HG03469 (cell line): ENCODE results near the gene ID2.

Source experiments
- ATAC-seq: cut with Tn5 transposase; IDR thresholded peaks from one replicate; pipeline ENCODE4 v1.9.1; 2021; ENCODE audit warnings: mild to moderate bottlenecking, moderate library complexity, moderate number of reproducible peaks; ENCODE audit not compliant: unreplicated experiment

The ID2 gene, protein sequence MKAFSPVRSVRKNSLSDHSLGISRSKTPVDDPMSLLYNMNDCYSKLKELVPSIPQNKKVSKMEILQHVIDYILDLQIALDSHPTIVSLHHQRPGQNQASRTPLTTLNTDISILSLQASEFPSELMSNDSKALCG

DNA sequence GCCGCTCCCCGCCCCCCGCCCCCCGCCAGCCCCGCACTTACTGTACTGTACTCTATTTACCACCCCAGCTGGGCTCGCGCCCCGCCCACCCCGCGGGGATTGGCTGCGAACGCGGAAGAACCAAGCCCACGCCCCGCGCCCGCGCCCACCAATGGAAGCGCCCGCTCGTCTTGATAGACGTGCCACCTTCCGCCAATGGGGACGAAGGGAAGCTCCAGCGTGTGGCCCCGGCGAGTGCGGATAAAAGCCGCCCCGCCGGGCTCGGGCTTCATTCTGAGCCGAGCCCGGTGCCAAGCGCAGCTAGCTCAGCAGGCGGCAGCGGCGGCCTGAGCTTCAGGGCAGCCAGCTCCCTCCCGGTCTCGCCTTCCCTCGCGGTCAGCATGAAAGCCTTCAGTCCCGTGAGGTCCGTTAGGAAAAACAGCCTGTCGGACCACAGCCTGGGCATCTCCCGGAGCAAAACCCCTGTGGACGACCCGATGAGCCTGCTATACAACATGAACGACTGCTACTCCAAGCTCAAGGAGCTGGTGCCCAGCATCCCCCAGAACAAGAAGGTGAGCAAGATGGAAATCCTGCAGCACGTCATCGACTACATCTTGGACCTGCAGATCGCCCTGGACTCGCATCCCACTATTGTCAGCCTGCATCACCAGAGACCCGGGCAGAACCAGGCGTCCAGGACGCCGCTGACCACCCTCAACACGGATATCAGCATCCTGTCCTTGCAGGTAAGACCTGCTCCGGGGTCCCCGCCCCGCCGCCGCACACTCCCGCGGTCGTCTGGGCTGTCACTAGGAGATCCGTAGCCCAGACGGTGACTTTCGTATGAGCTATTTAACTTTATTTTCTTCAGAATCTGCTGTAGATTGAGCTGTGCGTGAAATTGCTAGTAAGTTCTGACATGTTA, at the start of gene ID2:
Gene ID2, plus strand, starts transcription at position 271 of the 907 bp plus-strand sequence. Its CDS starts 110 bp downstream, at position 381.
- peak; percentile 51 for ATAC-seq

DNA sequence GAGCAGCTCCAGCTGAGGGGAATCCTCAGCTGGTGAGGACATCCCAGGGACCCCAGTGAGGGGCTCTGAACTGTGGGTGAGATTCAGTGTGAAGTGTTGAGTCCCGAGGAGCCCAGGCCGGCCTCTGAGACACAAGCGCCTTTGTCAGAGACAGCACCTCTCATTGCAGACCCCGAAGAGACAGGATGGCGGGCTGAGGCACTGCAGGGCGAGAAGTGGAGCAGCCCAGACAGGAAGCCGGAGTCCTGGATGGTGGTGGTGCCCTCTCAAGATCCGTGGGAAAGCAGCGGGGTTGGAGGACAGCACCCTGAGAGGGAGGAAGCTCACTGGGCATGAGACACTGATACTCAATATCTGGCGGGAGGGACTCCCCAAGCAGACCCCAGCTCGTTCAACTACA, 49.1 kb upstream of the ID2 start:
- ATAC-seq: no peak

GRCh38 chr2:8633186-8633734, 48.6 kb upstream of the ID2 start:
- no peak for ATAC-seq

- ATAC-seq: no peak
These were observed 48.0 kb upstream of the ID2 start for GRCh38 chr2:8633735-8634313.

- ATAC-seq: no peak
These were observed 47.2 kb upstream of the ID2 start for GRCh38 chr2:8634466-8635172.

DNA sequence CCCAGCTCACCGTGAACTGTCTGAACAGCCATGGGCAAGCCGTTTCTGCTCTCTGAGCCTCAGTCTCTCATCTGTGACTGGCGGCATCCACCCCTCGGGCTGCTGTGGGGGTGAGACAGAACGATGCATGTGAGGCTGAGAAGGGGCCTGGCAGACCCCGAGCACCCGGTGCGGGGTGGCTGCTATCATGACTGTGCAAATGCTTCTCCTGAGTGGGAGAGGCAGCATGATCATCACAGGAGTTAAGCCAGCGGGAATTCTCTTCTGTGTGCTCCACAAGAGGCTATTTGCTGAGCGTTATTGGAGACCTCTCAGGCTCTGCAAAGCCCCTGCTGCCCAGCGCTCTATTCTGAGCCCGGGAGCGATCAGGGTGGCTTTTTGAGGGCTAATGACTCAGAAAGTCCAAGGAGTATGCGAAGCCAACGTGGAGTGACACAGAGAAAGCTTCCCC, 45.8 kb upstream of the ID2 start:
- ATAC-seq: no peak

DNA sequence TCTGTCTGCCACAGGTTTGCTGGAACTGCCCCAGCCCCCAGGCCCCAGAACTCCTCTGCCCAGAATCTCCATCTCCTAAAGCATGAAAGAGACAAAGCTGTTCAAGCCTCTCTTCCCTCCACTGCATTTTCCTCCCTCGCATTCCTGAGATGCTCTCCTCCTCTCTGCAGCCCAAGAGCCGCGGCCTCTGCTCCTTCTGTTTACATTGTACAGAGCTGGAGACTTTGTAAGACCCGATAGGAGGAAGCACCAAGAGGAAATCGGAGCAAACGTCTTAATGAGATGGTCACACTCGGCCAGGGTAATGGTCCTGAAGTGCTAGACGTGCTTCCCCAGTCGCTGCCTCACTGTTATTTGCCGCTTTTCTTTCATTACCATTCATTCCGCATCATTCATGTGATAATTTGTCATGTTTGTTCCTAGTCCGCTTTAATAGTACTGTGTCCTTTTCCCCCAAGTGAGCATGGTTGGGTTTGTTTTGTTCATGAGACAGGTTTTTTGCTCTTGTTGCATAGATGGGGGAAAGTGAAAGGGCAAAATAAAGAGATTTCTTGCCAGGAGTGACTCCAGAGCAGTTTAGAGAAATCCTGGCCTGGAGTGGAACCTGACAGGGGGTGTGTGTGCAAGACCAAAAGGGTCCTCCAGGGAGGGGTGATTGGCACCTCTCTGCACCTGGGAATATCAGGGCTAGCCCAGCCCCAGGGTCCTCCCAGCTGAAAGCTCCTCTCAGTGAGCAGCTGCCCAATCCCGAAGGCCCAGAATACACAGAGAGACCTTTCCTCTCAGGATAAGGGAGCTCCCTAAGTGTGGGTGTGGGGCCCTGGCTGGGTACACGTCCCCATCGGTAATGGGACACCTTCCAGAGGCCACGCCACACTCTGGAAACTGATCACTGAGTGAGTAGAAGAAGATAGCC, 44.9 kb upstream of the ID2 start:
- ATAC-seq: no peak

GRCh38 chr2:8638327-8638726, 43.5 kb upstream of the ID2 start:
- no peak for ATAC-seq

DNA sequence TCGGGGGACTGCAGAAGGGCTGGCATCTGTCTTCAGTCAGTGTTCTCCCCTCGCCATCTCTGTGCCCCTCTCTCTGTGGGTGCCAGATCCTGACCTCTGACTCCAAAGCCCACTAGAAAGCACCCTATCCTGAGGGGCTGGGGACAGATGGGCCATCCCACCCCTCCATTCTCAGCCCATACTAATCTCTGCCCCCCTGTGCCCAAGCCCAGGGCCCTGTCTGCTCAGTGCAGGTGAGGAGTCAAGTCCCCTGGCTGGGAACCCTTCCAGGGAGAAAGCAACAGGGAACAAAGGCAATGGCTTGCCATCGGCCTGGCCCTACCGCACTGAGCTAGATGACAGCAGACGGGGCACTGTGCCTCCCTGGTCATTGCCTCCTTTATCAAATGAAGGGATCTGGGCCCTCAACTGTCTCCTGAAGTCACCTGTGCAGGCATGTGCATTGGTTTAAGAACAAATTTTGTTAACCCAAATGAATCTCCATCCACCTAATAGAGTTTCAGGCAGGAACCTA, 42.7 kb upstream of the ID2 start:
- no peak for ATAC-seq

- ATAC-seq: no peak
These were observed 41.4 kb upstream of the ID2 start for GRCh38 chr2:8640498-8640897.

DNA sequence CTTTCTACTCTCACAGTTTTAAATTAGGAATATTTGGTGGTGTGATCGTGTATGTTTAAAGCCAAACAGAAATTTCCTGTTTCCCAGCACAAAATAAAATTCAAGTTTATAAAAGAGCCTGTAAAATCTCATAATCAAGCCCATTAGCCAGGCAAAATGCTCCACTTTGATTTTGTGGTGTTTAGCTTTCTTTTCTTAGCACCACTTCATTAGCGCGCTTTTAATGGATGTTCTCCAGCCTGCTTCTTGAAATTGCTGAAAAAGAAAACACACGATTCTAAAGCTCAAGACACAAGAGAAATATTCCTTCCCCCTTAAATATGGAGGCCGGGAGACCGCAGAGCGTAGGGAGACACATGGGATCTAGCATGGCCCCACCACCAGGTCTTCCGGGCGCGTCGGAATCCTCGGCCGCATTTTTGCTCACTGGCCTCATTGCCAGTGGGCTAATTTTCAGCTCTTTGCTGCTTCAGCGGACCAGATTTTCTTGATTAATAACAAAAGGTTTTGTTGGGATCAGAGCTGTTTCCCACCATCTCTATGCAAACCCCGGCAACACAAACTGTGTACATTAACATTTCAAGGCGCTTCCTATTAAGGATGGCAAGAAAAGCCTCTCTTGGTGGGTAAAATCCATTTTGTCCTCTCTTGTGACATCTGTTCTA, 40.4 kb upstream of the ID2 start:
- ATAC-seq: no peak

- ATAC-seq: no peak
These were observed 39.3 kb upstream of the ID2 start for GRCh38 chr2:8642366-8643068.

DNA sequence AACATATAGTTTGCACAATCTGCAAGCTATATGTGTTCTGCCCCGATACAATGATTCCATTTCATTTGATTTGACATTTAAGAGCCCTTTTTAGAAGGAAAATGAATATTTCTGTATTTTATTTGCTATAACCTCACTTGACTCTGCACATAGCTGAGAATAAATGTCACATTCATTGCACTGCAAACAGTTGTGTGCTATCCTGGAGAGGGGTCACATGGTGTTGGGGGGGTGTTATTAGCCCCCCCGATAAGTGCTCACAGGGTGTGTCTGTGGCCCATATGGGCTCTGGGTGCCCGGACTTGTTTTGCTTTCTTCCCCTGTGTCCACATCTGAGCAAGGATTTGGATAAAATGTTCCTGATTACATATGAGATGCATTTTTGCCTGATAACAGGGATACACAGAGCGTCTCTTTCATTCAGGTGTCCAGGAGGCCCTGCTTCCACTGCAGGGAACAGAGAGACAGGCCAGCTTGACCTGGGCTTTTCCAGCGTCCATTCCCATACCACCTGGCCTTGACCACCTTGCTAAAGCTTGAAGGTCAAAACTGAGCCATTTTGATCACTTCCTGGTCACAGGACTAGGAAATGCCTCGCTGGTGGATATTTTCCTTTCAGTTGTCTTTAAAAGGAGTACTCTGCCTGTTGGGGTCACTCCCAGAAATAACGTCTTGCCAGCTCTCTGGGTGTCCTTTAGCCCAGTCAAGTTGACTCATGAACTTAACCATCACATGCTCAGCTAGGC, 38.4 kb upstream of the ID2 start:
- no peak for ATAC-seq

GRCh38 chr2:8643996-8644356, 37.9 kb upstream of the ID2 start:
- ATAC-seq: no peak

GRCh38 chr2:8644605-8645175, 37.2 kb upstream of the ID2 start:
- ATAC-seq: no peak

DNA sequence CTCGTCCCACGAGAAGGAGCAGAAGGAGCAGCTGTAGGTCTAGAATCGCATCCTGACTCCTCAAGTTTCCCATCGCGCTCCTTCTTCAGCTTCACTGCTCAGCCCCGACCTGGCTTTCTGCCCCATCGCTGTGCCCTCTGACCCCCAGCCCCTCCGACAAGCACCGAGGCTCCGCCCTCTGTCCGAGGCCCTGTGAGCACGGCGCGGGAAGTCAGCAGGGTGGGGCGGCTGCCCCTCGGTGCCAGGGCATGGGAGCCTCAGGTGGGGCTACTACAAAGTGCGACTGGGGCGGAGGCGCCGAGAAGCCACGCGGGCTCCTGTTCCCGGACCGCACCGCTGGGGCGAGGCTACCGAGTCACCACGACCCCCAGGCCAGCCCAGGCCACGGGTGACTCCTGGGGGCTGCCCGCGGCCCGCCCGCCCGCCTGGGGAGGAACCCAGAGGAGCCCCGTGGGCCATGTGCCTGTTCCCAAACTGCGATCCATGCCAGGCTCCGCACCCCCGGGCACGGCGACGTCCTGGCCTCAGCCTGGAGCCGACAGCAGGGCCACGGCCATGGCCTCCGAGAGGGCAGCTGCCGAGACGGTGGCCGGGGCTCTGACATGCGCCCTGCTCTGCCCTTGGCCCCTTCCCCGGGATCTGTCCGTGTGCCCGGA, 36.6 kb upstream of the ID2 start:
- ATAC-seq: no peak
